NCI-H187 (cell line): Measurements from ENCODE around the gene MRPL30.
"Not testable (repeated sequence)": the region's sequence is repeated elsewhere in the genome, so short reads cannot be mapped to it uniquely, and the experiment has no call there.

ENCODE experiments used
- DNase-seq, 2 experiments: peaks; one replicate each; lab custom pipeline; 2025; lab: John Stamatoyannopoulos, UW

The MRPL30 gene

GRCh38 chr2:99180755-99181623 lies at the start of gene MRPL30, which contains the start of gene MITD1:
TSS of gene MRPL30 (plus strand) at chr2:99181184. CDS start at chr2:99186204, 5,020 bp downstream.
TSS of gene MITD1 (minus strand) at chr2:99181058. CDS start at chr2:99180981, 77 bp downstream.
- peak; percentile 79 to 85 for DNase-seq

DNA sequence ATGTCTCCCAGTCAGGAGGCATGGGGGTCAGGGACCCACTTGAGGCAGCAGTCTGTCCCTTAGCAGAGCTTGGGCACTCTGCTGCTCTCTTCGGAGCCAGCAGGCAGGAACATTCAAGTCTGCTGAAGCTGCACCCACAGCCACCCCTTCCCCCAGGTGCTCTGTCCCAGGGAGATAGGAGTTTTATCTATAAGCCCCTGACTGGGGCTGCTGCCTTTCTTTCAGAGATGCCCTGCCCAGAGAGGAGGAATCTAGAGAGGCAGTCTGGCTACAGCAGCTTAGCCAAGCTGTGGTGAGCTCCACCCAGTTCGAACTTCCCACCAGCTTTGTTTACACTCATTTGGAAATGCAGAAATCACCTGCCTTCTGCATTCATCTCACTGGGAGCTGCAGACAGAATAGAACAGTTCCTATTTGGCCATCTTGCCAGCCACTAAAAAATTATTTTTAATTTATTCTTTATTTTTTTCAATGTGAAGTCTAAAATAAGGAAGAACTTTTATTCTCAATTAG lies 45.9 kb upstream of the MRPL30 start:
- DNase-seq = not testable (repeated sequence)

GRCh38 chr2:99139003-99139402 lies 42.0 kb upstream of the MRPL30 start:
- no peak for DNase-seq

GRCh38 chr2:99140056-99140859 lies 40.7 kb upstream of the MRPL30 start:
- no peak for DNase-seq

- DNase-seq = no peak
These were observed 40.2 kb upstream of the MRPL30 start for GRCh38 chr2:99140860-99141109.

GRCh38 chr2:99141110-99142108 lies 39.6 kb upstream of the MRPL30 start, which contains the start of gene C2orf15:
TSS of gene C2orf15 (plus strand) at chr2:99141707. CDS start at chr2:99150559, 8,852 bp downstream.
- peak; percentile 98 for DNase-seq

- no peak for DNase-seq
These were observed 30.3 kb upstream of the MRPL30 start for GRCh38 chr2:99150706-99151105.

DNA sequence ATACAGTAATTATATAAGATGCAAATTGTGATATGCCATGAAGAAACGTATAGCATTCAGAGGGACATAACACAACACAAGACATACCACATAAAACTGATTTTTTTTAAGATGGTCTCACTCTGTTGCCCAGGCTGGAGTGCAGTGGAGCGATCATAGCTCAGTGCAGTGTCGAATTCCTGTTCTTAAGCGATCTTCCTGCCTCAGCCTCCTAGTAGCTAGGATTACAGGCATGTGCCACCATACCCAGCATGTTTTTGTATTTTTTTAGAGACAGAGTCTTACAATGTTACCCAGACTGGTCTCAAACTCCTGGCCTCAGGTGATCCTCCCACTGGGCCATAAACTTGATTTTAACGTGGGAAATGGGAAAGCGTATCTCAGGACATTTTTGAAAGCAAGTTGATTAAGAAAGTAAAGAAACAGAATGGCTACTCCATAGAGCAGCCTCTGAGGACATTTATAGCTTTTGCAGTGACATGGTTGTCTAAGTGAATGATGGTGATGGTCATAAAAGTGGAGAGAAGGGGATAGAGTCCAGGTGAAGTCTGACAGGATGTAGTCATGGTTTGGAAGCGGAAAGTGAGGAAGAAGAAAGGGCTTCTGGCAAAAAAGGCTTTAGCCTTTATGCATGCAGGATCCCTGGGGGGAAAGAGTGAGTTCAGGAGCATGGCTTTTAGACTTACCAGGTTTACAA lies 28.6 kb upstream of the MRPL30 start:
- DNase-seq = no peak

DNA sequence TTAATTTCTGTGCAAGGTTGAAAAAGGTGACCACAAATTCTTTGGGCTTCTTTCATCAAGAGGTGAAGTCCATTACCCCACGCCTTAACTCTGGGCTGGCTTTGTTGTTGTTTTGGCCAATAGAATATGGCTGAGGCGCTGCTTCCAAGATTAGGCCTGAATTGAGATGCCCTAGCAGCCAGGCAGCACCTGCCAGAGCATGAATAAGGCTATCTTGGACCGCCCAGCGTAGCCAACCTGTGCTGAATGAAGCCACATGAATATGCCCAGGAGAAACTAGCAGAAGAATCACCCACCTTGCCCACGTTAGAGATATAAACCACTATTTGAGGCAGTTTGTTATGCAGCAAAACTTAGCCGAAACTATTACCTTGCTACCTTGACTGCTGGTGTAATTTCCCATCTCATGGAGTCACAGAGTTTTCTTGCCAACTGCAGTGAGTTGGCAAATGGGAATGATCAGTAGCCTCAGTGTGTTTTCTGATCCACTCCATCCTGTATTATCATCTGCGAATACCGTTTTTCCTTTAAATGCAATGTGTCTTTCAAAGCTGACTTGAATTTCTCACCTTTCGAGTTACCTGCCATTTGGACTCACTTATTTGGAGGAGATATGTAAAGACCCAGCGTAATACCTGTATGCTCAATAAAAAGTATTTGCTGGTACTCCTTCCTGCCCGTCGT lies 26.9 kb upstream of the MRPL30 start:
- DNase-seq = peak in 1 of 2 experiments; percentile 4

GRCh38 chr2:99154643-99155536 lies 26.1 kb upstream of the MRPL30 start, which contains the start of the genes LIPT1 and TSGA10:
TSS of gene LIPT1 (plus strand) at chr2:99154967. CDS start at chr2:99161958, 6,991 bp downstream.
TSS of gene TSGA10 (minus strand) at chr2:99154942. CDS start at chr2:99109439, 45,503 bp downstream.
- DNase-seq = peak; percentile 54 to 78

- no peak for DNase-seq
These were observed 24.1 kb upstream of the MRPL30 start for GRCh38 chr2:99156891-99157290.

DNA sequence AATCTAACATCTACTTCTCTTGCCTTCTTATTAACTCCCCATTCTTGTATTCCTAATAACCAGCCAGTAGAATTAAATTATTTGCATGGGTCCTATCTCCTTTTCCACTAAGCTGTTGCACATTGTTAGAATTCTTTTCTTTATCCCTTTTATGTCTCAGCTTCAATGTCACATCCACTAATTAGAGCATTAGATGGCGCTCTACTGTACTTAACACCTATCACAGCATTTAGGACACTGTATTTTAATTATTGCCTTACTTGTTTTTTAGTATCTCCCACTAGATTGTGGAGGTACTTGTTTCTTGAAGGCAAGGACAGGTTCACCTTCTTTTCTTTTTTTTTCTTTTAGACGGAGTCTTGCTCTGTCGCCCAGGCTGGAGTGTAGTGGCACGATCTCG lies 22.4 kb upstream of the MRPL30 start:
- no peak for DNase-seq

- no peak for DNase-seq
These were observed 21.4 kb upstream of the MRPL30 start for GRCh38 chr2:99159594-99159993.

GRCh38 chr2:99166218-99166617 lies 14.8 kb upstream of the MRPL30 start:
- DNase-seq = no peak

DNA sequence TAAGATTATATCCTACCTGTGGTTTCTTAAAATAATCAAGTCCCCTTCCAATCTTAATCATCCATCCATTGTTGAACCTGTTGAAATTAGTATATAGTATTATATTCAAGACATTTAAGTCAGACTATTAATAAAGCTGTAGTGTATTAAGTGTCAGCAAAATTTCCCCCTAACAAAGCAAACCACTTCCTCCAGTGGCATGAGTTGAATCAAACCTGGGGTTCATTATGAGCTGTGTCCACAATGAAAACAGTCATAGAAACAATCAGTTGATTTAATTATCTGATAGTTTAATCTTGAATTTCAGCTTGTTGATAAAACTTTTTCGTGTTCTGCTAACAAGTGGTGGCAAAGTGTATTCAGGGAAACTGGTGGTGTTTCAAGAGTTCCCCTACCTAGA lies 11.4 kb upstream of the MRPL30 start:
- no peak for DNase-seq

- no peak for DNase-seq
These were observed 9.4 kb upstream of the MRPL30 start for GRCh38 chr2:99171377-99172140.

- no peak for DNase-seq
These were observed 628 bp downstream of the MRPL30 start for GRCh38 chr2:99181624-99182000.

- no peak for DNase-seq
These were observed 2.0 kb downstream of the MRPL30 start for GRCh38 chr2:99183025-99183424.
